ENCODE results near the gene CORT. TPM values are rescaled to one million over a fixed set of nuclear protein-coding genes. Genes with fewer than 3 reads are reported as not detected.
A peak's percentile ranks its signal among the peaks of the same experiment; 100 is the strongest.

Gene CORT
- total and polyA plus RNA-seq, 2 donors (not counting 1 experiment from before 2014, with no cell fraction given), result 0.52 TPM; not detected in 1

- H3K27me3 Mint-ChIP-seq, result no peaks in the 10 kb centered on the region
- peak; percentile 72 for ATAC-seq (ENCODE audit: low read depth)
- H3K36me3 ChIP-seq (replicated peaks in 1 of 2; ENCODE audit: control extremely low read depth in 1 of 2, control insufficient read depth in 1 of 2, extremely low read depth in 1 of 2, insufficient read depth in 2 of 2, low read length in 1 of 2), result no peaks in the 10 kb centered on the region
- H4K20me1 ChIP-seq (ENCODE audit: control insufficient read depth, insufficient read depth, low read length, poor library complexity, severe bottlenecking), result no peaks in the 10 kb centered on the region
- H3K27ac Mint-ChIP-seq, result peak within 1 kb of the TSS; percentile 94
- H3K79me2 ChIP-seq (ENCODE audit: control insufficient read depth, insufficient read depth, low read length), result peaks cover 58% of the 10 kb centered on the region
- CTCF ChIA-PET, result interaction anchor here (1.0 to 1.3 kb wide), 3 partner anchors 19 to 265 kb away, joined by 3 to 5 read pairs (median 4); partner anchors contain the start of gene KIF1B
- peak within 1 kb of the TSS; percentile 69 to 72 for H3K27ac ChIP-seq (ENCODE audit: low read length in 2 of 2)
- H3K27me3 ChIP-seq (replicated peaks in 1 of 4; ENCODE audit: control extremely low read depth in 1 of 4, control insufficient read depth in 3 of 4, insufficient read depth in 4 of 4, low read length in 3 of 4), result no peaks in the 10 kb centered on the region
- H3K4me1 Mint-ChIP-seq, result peaks cover 51% of the 10 kb centered on the region
- no peak for TF ChIP-seq CTCF (IDR thresholded peaks at IDR 0.05)
- no peak for TF ChIP-seq EZH2 (IDR thresholded peaks at IDR 0.05; ENCODE audit: borderline replicate concordance, insufficient read depth, low read depth, low read length, poor library complexity, severe bottlenecking)
- WGBS (ENCODE audit: insufficient coverage), result 2% methylated on average over 35 of the region's 50 CpGs
- peaks cover 0 to 7% (median 0%) of the 10 kb centered on the region in 3 donors for H3K9me3 ChIP-seq (ENCODE audit: control extremely low read depth in 1 of 3, control insufficient read depth in 2 of 3, insufficient read depth in 1 of 3, low read length in 2 of 3)
- intact Hi-C loops (cut with micrococcal nuclease), result loop anchor here (1.0 to 10.0 kb wide), 6 partner anchors 20 to 1330 kb away; partner anchors contain the start of genes CLCN6, CTNNBIP1, KIF1B and LZIC
- H3K4me2 ChIP-seq (replicated peaks; ENCODE audit: low read depth, low read length, poor library complexity, severe bottlenecking), result peak within 1 kb of the TSS; percentile 89
- peaks cover 34 to 44% of the 10 kb centered on the region in 2 donors for H3K4me1 ChIP-seq (ENCODE audit: control insufficient read depth in 2 of 2, insufficient read depth in 2 of 2, low read length in 2 of 2)
- H3K9me3 Mint-ChIP-seq (ENCODE audit: insufficient read depth), result no peaks in the 10 kb centered on the region
- peak; percentile 86 for DNase-seq
- POLR2A ChIA-PET, result interaction anchor here (1.0 to 1.3 kb wide), 2 partner anchors 45 to 76 kb away, joined by 5 read pairs; partner anchors contain the start of genes CENPS and PGD
- peak within 1 kb of the TSS; percentile 37 to 86 (median 70) for H3K4me3 ChIP-seq (ENCODE audit: control extremely low read depth in 1 of 5, extremely low read depth in 1 of 5, insufficient read depth in 1 of 5, low read depth in 2 of 5, low read length in 4 of 5)
- H2AFZ ChIP-seq (ENCODE audit: insufficient read depth, low read depth, low read length, poor library complexity, severe bottlenecking), result peak within 1 kb of the TSS; percentile 76
- peak within 1 kb of the TSS; percentile 98 for H3K4me3 Mint-ChIP-seq
- H3K9ac ChIP-seq (ENCODE audit: low read length), result peak within 1 kb of the TSS; percentile 73
These were observed 25.0 kb downstream of the CORT start, which contains the start of gene PEX14 for GRCh38 chr1:10474613-10475507. Gene PEX14, plus strand, starts transcription at chr1:10474950. Its CDS starts 17 bp downstream, at chr1:10474967.

All from B cell (primary cell).